HEK293T (cell line): ENCODE data around the gene IRX3.

Source experiments
- ARNT ChIP-seq: fragments of 450-650 bp; IDR thresholded peaks from 2 replicates; pipeline ENCODE4 v1.6.1; 2017; ENCODE audit warnings: mild to moderate bottlenecking
- BHLHE40 ChIP-seq: fragments of 450-650 bp; IDR thresholded peaks from 2 replicates; pipeline ENCODE4 v1.6.1; 2016; ENCODE audit warnings: mild to moderate bottlenecking, moderate library complexity, borderline replicate concordance
- ELF4 ChIP-seq: fragments of 450-650 bp; IDR thresholded peaks from 2 replicates; pipeline ENCODE4 v1.6.1; 2017; ENCODE audit warnings: antibody characterized with exemption
- FOXA1 ChIP-seq: fragments of 450-650 bp; IDR thresholded peaks from 2 replicates; pipeline ENCODE4 v1.6.1; 2016; ENCODE audit warnings: mild to moderate bottlenecking
- FOXK2 ChIP-seq: fragments of 450-650 bp; IDR thresholded peaks from 2 replicates; pipeline ENCODE4 v1.6.1; 2016; ENCODE audit warnings: mild to moderate bottlenecking
- FOXM1 ChIP-seq: fragments of 450-650 bp; IDR thresholded peaks from 2 replicates; pipeline ENCODE4 v1.6.1; 2017; ENCODE audit warnings: mild to moderate bottlenecking, borderline replicate concordance
- L3MBTL2 ChIP-seq: fragments of 450-650 bp; conservative IDR thresholded peaks from 2 replicates; pipeline ENCODE4 v1.6.1; 2016; ENCODE audit warnings: mild to moderate bottlenecking
- LEF1 ChIP-seq: fragments of 450-650 bp; IDR thresholded peaks from 2 replicates; pipeline ENCODE4 v1.6.1; 2017; ENCODE audit warnings: mild to moderate bottlenecking, borderline replicate concordance
- NFRKB ChIP-seq: fragments of 450-650 bp; IDR thresholded peaks from 2 replicates; pipeline ENCODE4 v1.6.1; 2016; ENCODE audit warnings: mild to moderate bottlenecking, moderate library complexity
- SP1 ChIP-seq: fragments of 450-650 bp; IDR thresholded peaks from 2 replicates; pipeline ENCODE4 v1.6.1; 2017
- SUZ12 ChIP-seq: fragments of 450-650 bp; IDR thresholded peaks from 2 replicates; pipeline ENCODE4 v1.6.1; 2016; ENCODE audit warnings: mild to moderate bottlenecking
- TARDBP ChIP-seq: fragments of 450-650 bp; IDR thresholded peaks from 2 replicates; pipeline ENCODE4 v1.6.1; 2016
- ZNF384 ChIP-seq: fragments of 450-650 bp; IDR thresholded peaks from 2 replicates; pipeline ENCODE4 v1.6.1; 2016
- TF ChIP-seq, protein P1 (sequence below): fragments of 450-650 bp; IDR thresholded peaks from 2 replicates; pipeline ENCODE4 v1.6.1; 2016

DNA sequence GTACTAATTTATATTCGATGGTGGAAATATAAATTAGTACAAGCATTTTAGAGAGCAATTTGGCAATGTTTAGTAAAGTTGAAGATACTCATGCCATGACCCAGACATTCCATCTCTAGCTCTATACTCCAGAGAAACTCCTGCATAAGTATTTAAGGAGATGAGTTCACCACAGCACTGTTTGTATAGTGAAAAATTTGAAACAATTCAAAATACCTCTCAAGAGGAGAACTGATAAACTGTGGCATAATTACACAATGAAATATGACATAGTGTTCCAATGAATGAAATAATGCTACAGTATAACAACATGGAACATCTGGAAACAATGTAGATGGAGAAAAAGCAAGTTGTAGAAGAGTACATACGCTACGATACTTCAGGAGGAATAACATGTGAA, 48.6 kb upstream of the IRX3 start:
- no peak for TF ChIP-seq ELF4
- no peak for TF ChIP-seq FOXM1
- no peak for TF ChIP-seq SP1
- TF ChIP-seq, protein P1, sequence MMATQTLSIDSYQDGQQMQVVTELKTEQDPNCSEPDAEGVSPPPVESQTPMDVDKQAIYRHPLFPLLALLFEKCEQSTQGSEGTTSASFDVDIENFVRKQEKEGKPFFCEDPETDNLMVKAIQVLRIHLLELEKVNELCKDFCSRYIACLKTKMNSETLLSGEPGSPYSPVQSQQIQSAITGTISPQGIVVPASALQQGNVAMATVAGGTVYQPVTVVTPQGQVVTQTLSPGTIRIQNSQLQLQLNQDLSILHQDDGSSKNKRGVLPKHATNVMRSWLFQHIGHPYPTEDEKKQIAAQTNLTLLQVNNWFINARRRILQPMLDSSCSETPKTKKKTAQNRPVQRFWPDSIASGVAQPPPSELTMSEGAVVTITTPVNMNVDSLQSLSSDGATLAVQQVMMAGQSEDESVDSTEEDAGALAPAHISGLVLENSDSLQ, result no peak
- no peak for TF ChIP-seq FOXK2
- TF ChIP-seq ZNF384, result no peak
- TF ChIP-seq BHLHE40, result no peak
- no peak for TF ChIP-seq FOXA1
- no peak for TF ChIP-seq SUZ12
- TF ChIP-seq L3MBTL2, result no peak
- no peak for TF ChIP-seq TARDBP
- TF ChIP-seq NFRKB, result no peak
- TF ChIP-seq ARNT, result no peak
- TF ChIP-seq LEF1, result no peak
